Heart left ventricle (tissue), 13 donors: Measurements from ENCODE around the gene CES1.
"Not testable (repeated sequence)": the region's sequence is repeated elsewhere in the genome, so short reads cannot be mapped to it uniquely, and the experiment has no call there.

Source experiments
- POLR2A ChIP-seq, 2 donors: fragments of 450-650 bp; IDR thresholded peaks; one replicate each; pipeline ENCODE4 v1.6.1; 2017; ENCODE audit warnings: antibody characterized with exemption in 2 of 2, mild to moderate bottlenecking in 2 of 2, moderate library complexity in 2 of 2
- TF ChIP-seq, protein P1 (sequence below), 12 donors: fragments of 200-600 bp; sonication (generic) in 4 of 12; IDR thresholded peaks; one replicate each; pipeline versions ENCODE4 v1.5.0 to v1.8.0; 2018 to 2022; ENCODE audit warnings: antibody characterized with exemption in 12 of 12, mild to moderate bottlenecking in 5 of 12
- donor health status: ischemic (EF 13 %, LVEDD 7.1; RV severe dilation, severe dysfunction).
- donor health status: DM: no; HTN: yes; CAD: no.
- donor health status: DM: no; HTN: no; CAD: no.
- donor health status: ischemic (EF 25% LVEDD 6.9; RV normal size, moderate dysfunction).
- donor health status: ischemic (EF 25% LVEDD 5.7; RV mildly dilated, moderate dysfunction).
- donor health status: ischemic (EF 35%, LVEDD 5.7; RV mildly dilated, moderate dysfunction).
- donor health status: nonischemic (EF 11% LVEDD 7.7; RV severe dilation, severe dysfunction).
- donor health status: DM: yes; HTN: yes; CAD: no.
- donor health status: PGD.
- donor health status: ischemic (EF 29% LVEDD 5.4; RV normal size, mild dysfunction).
- donor health status: nonischemic (EF 23%, LVEDD 6.1; RV moderate dilation, normal function).

DNA sequence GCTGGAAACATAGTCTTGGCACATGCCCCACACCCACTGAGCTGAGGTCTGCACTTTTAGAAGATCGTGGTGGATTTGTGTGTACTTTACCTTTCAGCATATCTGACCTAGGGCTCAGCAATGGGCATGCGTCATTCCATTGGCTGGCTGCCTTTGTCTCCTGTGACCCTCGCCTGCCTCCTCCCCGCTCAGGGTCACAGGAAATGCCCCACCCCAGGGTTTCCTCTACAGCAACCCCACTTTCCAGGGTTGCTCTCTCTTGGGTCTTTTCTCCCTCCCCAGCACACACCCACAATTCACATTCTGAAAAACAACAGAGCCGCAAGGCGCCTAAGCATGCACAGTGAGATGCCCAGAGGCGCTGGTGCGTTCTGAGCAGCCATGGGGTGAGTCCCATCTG, 29.2 kb downstream of the CES1 start:
- TF ChIP-seq, protein P1, sequence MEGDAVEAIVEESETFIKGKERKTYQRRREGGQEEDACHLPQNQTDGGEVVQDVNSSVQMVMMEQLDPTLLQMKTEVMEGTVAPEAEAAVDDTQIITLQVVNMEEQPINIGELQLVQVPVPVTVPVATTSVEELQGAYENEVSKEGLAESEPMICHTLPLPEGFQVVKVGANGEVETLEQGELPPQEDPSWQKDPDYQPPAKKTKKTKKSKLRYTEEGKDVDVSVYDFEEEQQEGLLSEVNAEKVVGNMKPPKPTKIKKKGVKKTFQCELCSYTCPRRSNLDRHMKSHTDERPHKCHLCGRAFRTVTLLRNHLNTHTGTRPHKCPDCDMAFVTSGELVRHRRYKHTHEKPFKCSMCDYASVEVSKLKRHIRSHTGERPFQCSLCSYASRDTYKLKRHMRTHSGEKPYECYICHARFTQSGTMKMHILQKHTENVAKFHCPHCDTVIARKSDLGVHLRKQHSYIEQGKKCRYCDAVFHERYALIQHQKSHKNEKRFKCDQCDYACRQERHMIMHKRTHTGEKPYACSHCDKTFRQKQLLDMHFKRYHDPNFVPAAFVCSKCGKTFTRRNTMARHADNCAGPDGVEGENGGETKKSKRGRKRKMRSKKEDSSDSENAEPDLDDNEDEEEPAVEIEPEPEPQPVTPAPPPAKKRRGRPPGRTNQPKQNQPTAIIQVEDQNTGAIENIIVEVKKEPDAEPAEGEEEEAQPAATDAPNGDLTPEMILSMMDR (IDR thresholded peaks at IDR 0.05) = not testable (repeated sequence)
- not testable (repeated sequence) for TF ChIP-seq POLR2A (IDR thresholded peaks at IDR 0.05)
